ENCODE data around the gene TMEM108. TPM values are rescaled to one million over a fixed set of nuclear protein-coding genes. Genes with fewer than 3 reads are reported as not detected.

TMEM108 gene
- total RNA-seq, 6 experiments from 2014 or later = 0.10 to 0.20 TPM; not detected in 4

GRCh38 chr3:133066026-133066425, 27.8 kb downstream of the TMEM108 start:
- H3K4me1 ChIP-seq = no peaks in the 10 kb centered on the region
- no peak for ATAC-seq
- 64% methylated on average over 2 of the region's 2 CpGs for WGBS (ENCODE audit: insufficient coverage, low coverage, low lambda C conversion rate, missing lambda C conversion rate)

GRCh38 chr3:133069556-133070286, 31.5 kb downstream of the TMEM108 start:
- DNase-seq = no peak
- no peak overlapping the region for H3K27ac ChIP-seq
- WGBS (ENCODE audit: insufficient coverage, low coverage, low lambda C conversion rate, missing lambda C conversion rate) = 74% methylated on average over 2 of the region's 2 CpGs
- H3K4me3 ChIP-seq = no peak overlapping the region
- H3K9me3 ChIP-seq = no peaks in the 10 kb centered on the region
- no peaks in the 10 kb centered on the region for H3K4me1 ChIP-seq
- ATAC-seq = no peak
- no peaks in the 10 kb centered on the region for H3K27me3 ChIP-seq
- intact Hi-C loops (cut with DNase I) = no loop called here
- no peaks in the 10 kb centered on the region for H3K36me3 ChIP-seq
- TF ChIP-seq POLR2A (IDR thresholded peaks at IDR 0.05) = no peak
- TF ChIP-seq, protein P1, sequence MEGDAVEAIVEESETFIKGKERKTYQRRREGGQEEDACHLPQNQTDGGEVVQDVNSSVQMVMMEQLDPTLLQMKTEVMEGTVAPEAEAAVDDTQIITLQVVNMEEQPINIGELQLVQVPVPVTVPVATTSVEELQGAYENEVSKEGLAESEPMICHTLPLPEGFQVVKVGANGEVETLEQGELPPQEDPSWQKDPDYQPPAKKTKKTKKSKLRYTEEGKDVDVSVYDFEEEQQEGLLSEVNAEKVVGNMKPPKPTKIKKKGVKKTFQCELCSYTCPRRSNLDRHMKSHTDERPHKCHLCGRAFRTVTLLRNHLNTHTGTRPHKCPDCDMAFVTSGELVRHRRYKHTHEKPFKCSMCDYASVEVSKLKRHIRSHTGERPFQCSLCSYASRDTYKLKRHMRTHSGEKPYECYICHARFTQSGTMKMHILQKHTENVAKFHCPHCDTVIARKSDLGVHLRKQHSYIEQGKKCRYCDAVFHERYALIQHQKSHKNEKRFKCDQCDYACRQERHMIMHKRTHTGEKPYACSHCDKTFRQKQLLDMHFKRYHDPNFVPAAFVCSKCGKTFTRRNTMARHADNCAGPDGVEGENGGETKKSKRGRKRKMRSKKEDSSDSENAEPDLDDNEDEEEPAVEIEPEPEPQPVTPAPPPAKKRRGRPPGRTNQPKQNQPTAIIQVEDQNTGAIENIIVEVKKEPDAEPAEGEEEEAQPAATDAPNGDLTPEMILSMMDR (IDR thresholded peaks at IDR 0.05) = no peak

More at GRCh38 chr3:133066026-133066425, 27.8 kb downstream of the TMEM108 start:
- no peak overlapping the region for H3K4me3 ChIP-seq
- H3K9me3 ChIP-seq = no peaks in the 10 kb centered on the region
- no peak for TF ChIP-seq POLR2A (IDR thresholded peaks at IDR 0.05)
- TF ChIP-seq, protein P1 (IDR thresholded peaks at IDR 0.05) = no peak
- H3K27me3 ChIP-seq = no peaks in the 10 kb centered on the region
- no peak for DNase-seq
- no peak overlapping the region for H3K27ac ChIP-seq
- intact Hi-C loops (cut with DNase I) = no loop called here
- no peaks in the 10 kb centered on the region for H3K36me3 ChIP-seq

GRCh38 chr3:133074977-133075376, 36.8 kb downstream of the TMEM108 start:
- DNase-seq (no peak), ATAC-seq (no peak)
- H3K4me1 ChIP-seq = no peaks in the 10 kb centered on the region
- H3K4me3 ChIP-seq = no peak overlapping the region
- H3K27ac ChIP-seq = no peak overlapping the region
- intact Hi-C loops (cut with DNase I) = no loop called here
- no peaks in the 10 kb centered on the region for H3K36me3 ChIP-seq
- H3K27me3 ChIP-seq = no peaks in the 10 kb centered on the region
- TF ChIP-seq, protein P1 (IDR thresholded peaks at IDR 0.05) = no peak
- no peaks in the 10 kb centered on the region for H3K9me3 ChIP-seq
- WGBS (ENCODE audit: insufficient coverage, low coverage, low lambda C conversion rate, missing lambda C conversion rate) = 65% methylated on average over 4 of the region's 4 CpGs

- TF ChIP-seq, protein P1 (IDR thresholded peaks at IDR 0.05) = no peak
- no peak for TF ChIP-seq POLR2A (IDR thresholded peaks at IDR 0.05)
- Histone ChIP-seq H3K4me3 (no peak overlapping the region), H3K9me3 (no peaks in the 10 kb centered on the region), H3K4me1 (no peaks in the 10 kb centered on the region), H3K27ac (no peak overlapping the region), H3K27me3 (no peaks in the 10 kb centered on the region), H3K36me3 (no peaks in the 10 kb centered on the region)
- intact Hi-C loops (cut with DNase I) = no loop called here
- ATAC-seq = no peak
- no peak for DNase-seq
- WGBS (ENCODE audit: insufficient coverage, low coverage, low lambda C conversion rate, missing lambda C conversion rate) = 14% methylated on average over 3 of the region's 3 CpGs
Observed at GRCh38 chr3:133077688-133078087, 39.5 kb downstream of the TMEM108 start.
